ENCODE results near the gene RNASE9. TPM values are rescaled to one million over a fixed set of nuclear protein-coding genes. Genes with fewer than 3 reads are reported as not detected.
A peak's percentile ranks its signal among the peaks of the same experiment; 100 is the strongest.
"Not testable (repeated sequence)": the region's sequence is repeated elsewhere in the genome, so short reads cannot be mapped to it uniquely, and the experiment has no call there.

The RNASE9 gene
- polyA plus RNA-seq, 3 donors = not detected

DNA sequence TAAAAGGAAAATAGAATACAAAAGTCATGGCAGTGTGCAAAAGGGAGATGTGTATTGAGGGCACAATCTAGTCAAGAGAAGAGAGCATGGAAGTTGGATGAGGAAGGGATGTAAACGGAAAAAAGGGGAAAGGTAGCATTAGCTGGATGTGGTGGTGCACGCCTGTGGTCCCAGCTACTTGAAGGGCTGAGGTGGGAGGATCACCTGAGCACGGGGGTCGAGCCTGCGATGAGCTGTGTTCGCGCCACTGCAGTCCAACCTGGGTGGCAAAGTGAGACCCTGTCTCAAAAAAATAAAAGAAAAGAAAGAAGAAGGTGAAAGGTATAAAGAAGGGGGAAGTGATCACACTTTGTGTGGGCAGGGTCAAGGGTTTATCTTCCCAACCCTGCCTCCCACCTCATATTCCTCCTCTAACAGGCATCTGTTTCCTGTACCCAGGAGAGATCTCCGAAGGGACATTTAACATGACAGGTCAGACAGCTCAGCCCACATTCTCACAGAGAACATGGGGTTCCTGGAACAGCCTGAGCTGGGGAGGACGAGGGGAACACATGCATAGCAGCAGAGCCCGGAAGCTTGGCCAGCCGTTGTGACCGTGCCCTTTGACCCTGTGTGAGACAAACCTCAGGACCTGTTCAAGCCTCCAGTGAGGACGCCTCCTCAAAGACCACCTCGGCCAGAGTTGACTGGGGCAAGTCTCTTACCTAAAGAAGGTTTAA, 18.1 kb upstream of the RNASE9 start:
- Mint-ChIP-seq H3K27me3 (ENCODE audit: low read depth in 3 of 3) (peaks cover 0 to 4% (median 3%) of the 10 kb centered on the region in 3 donors), H3K4me3 (no peak overlapping the region), H3K27ac (no peak overlapping the region), H3K9me3 (peaks cover 0 to 3% (median 0%) of the 10 kb centered on the region in 7 donors), H3K4me1 (peaks cover 6% of the 10 kb centered on the region), H3K36me3 (no peaks in the 10 kb centered on the region)
- intact Hi-C loops (cut with micrococcal nuclease) = no loop called here
- Histone ChIP-seq H3K36me3 (replicated peaks in 1 of 2; ENCODE audit: control insufficient read depth in 1 of 2, insufficient read depth in 2 of 2, low read length in 2 of 2) (no peaks in the 10 kb centered on the region), H3K9me3 (replicated peaks in 1 of 2; ENCODE audit: control insufficient read depth in 1 of 2, insufficient read depth in 1 of 2, low read length in 2 of 2) (no peaks in the 10 kb centered on the region), H3K4me1 (ENCODE audit: control insufficient read depth in 1 of 2, insufficient read depth in 2 of 2, low read length in 2 of 2) (no peaks in the 10 kb centered on the region), H3K9ac (ENCODE audit: insufficient read depth, low read length, poor library complexity, severe bottlenecking) (no peak overlapping the region), H3K27ac (ENCODE audit: low read depth in 1 of 2, low read length in 2 of 2) (no peak overlapping the region), H2AFZ (ENCODE audit: insufficient read depth, low read depth, low read length, poor library complexity, severe bottlenecking) (peak overlapping the region; percentile 57), H3K4me2 (replicated peaks; ENCODE audit: extremely low read depth, low read length, poor library complexity, severe bottlenecking) (no peak overlapping the region), H3K27me3 (ENCODE audit: control insufficient read depth in 2 of 2, insufficient read depth in 2 of 2, low read length in 2 of 2) (no peaks in the 10 kb centered on the region), H3K79me2 (ENCODE audit: insufficient read depth, low read length) (no peaks in the 10 kb centered on the region), H4K20me1 (ENCODE audit: insufficient read depth, low read length) (no peaks in the 10 kb centered on the region), H3K4me3 (replicated peaks in 1 of 3; ENCODE audit: low read depth in 2 of 3, low read length in 3 of 3) (no peak overlapping the region)
- TF ChIP-seq, protein P1, sequence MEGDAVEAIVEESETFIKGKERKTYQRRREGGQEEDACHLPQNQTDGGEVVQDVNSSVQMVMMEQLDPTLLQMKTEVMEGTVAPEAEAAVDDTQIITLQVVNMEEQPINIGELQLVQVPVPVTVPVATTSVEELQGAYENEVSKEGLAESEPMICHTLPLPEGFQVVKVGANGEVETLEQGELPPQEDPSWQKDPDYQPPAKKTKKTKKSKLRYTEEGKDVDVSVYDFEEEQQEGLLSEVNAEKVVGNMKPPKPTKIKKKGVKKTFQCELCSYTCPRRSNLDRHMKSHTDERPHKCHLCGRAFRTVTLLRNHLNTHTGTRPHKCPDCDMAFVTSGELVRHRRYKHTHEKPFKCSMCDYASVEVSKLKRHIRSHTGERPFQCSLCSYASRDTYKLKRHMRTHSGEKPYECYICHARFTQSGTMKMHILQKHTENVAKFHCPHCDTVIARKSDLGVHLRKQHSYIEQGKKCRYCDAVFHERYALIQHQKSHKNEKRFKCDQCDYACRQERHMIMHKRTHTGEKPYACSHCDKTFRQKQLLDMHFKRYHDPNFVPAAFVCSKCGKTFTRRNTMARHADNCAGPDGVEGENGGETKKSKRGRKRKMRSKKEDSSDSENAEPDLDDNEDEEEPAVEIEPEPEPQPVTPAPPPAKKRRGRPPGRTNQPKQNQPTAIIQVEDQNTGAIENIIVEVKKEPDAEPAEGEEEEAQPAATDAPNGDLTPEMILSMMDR (IDR thresholded peaks at IDR 0.05) = no peak
- DNase-seq = no peak
- 63% methylated on average over 13 of the region's 14 CpGs for WGBS (ENCODE audit: insufficient coverage)

- DNase-seq = no peak
- Histone ChIP-seq H3K36me3 (replicated peaks in 1 of 2; ENCODE audit: control insufficient read depth in 1 of 2, insufficient read depth in 2 of 2, low read length in 2 of 2) (no peaks in the 10 kb centered on the region), H3K27ac (ENCODE audit: low read depth in 1 of 2, low read length in 2 of 2) (no peak overlapping the region), H3K79me2 (ENCODE audit: insufficient read depth, low read length) (no peaks in the 10 kb centered on the region), H3K9me3 (replicated peaks in 1 of 2; ENCODE audit: control insufficient read depth in 1 of 2, insufficient read depth in 1 of 2, low read length in 2 of 2) (no peaks in the 10 kb centered on the region), H3K4me3 (replicated peaks in 1 of 3; ENCODE audit: low read depth in 2 of 3, low read length in 3 of 3) (no peak overlapping the region), H3K9ac (ENCODE audit: insufficient read depth, low read length, poor library complexity, severe bottlenecking) (no peak overlapping the region), H3K4me2 (replicated peaks; ENCODE audit: extremely low read depth, low read length, poor library complexity, severe bottlenecking) (no peak overlapping the region), H3K4me1 (ENCODE audit: control insufficient read depth in 1 of 2, insufficient read depth in 2 of 2, low read length in 2 of 2) (no peaks in the 10 kb centered on the region), H4K20me1 (ENCODE audit: insufficient read depth, low read length) (no peaks in the 10 kb centered on the region), H2AFZ (ENCODE audit: insufficient read depth, low read depth, low read length, poor library complexity, severe bottlenecking) (no peak overlapping the region), H3K27me3 (ENCODE audit: control insufficient read depth in 2 of 2, insufficient read depth in 2 of 2, low read length in 2 of 2) (no peaks in the 10 kb centered on the region)
- no peak overlapping the region for H3K4me3 Mint-ChIP-seq
- H3K4me1 Mint-ChIP-seq = no peaks in the 10 kb centered on the region
- 100% methylated on average over 1 of the region's 3 CpGs for WGBS (ENCODE audit: insufficient coverage)
- intact Hi-C loops (cut with micrococcal nuclease) = no loop called here
- peaks cover 0 to 3% (median 0%) of the 10 kb centered on the region in 7 donors for H3K9me3 Mint-ChIP-seq
- H3K27me3 Mint-ChIP-seq (ENCODE audit: low read depth in 3 of 3) = peaks cover 0 to 4% (median 3%) of the 10 kb centered on the region in 3 donors
- H3K36me3 Mint-ChIP-seq = no peaks in the 10 kb centered on the region
- TF ChIP-seq, protein P1 (IDR thresholded peaks at IDR 0.05) = no peak
- H3K27ac Mint-ChIP-seq = peak overlapping the region in 1 of 7 donors; percentile 35
These were observed 17.5 kb upstream of the RNASE9 start for GRCh38 chr14:20578325-20578724.

GRCh38 chr14:20572382-20572990, 11.6 kb upstream of the RNASE9 start:
- H3K27me3 ChIP-seq (ENCODE audit: control insufficient read depth in 2 of 2, insufficient read depth in 2 of 2, low read length in 2 of 2); H3K27ac ChIP-seq (ENCODE audit: low read depth in 1 of 2, low read length in 2 of 2); H2AFZ ChIP-seq (ENCODE audit: insufficient read depth, low read depth, low read length, poor library complexity, severe bottlenecking); H3K27me3 Mint-ChIP-seq (ENCODE audit: low read depth in 3 of 3); H3K27ac Mint-ChIP-seq; DNase-seq; H3K79me2 ChIP-seq (ENCODE audit: insufficient read depth, low read length); H3K4me3 ChIP-seq (replicated peaks in 1 of 3; ENCODE audit: low read depth in 2 of 3, low read length in 3 of 3); H3K9ac ChIP-seq (ENCODE audit: insufficient read depth, low read length, poor library complexity, severe bottlenecking); H3K4me1 ChIP-seq (ENCODE audit: control insufficient read depth in 1 of 2, insufficient read depth in 2 of 2, low read length in 2 of 2); H3K4me1 Mint-ChIP-seq; H4K20me1 ChIP-seq (ENCODE audit: insufficient read depth, low read length); H3K36me3 ChIP-seq (replicated peaks in 1 of 2; ENCODE audit: control insufficient read depth in 1 of 2, insufficient read depth in 2 of 2, low read length in 2 of 2); intact Hi-C loops (cut with micrococcal nuclease); H3K36me3 Mint-ChIP-seq; H3K4me2 ChIP-seq (replicated peaks; ENCODE audit: extremely low read depth, low read length, poor library complexity, severe bottlenecking); H3K4me3 Mint-ChIP-seq: not testable (repeated sequence)
- H3K9me3 ChIP-seq (replicated peaks in 1 of 2; ENCODE audit: control insufficient read depth in 1 of 2, insufficient read depth in 1 of 2, low read length in 2 of 2) = peaks cover 12 to 16% of the 10 kb centered on the region in 2 donors
- H3K9me3 Mint-ChIP-seq = peaks cover 8 to 21% (median 19%) of the 10 kb centered on the region in 7 donors
- WGBS (ENCODE audit: insufficient coverage) = no CpG with 5 or more reads among the region's 4 CpGs
